ENCODE data around the gene ARID3C. TPM values are rescaled to one million over a fixed set of nuclear protein-coding genes. Genes with fewer than 3 reads are reported as not detected.

The ARID3C gene
- total and polyA plus RNA-seq, 8 donors = not detected

DNA sequence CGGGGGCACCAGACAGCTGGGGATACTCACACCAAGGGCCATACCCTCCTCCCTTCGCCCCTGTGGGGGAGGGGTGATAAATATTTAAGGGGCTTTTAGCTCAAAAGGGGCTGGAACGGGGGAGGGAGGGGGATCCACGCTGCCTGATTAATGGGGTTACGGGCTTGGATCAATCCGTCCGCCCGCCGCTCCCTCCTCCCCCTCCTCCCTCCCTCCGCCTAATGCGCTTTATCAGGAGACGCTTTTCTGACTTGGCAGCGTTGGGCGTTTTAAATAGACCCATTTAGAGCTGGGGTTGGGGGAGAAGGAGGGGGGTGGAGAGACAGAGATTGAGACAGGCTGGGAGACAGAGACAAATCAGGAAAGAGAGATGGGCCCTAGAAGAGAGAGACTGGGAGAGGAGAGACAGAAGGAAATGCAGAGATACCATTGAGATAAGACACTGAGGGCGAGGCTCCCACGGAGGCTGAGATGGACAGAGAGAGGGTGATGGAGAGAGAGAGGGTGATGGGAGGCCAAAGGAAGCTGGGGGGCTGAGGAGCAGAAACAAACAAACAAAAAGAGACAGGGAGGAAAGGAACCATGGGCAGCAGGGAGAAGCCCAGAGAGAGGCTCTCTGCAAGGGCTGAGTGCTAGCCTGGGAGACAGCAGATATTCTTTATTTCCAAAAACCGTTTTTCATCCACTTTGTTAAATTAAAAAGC lies 49.6 kb downstream of the ARID3C start:
- DNase-seq = peak in 1 of 2 donors; percentile 84
- H3K4me3 ChIP-seq = no peak overlapping the region
- intact Hi-C loops (cut with DNase I; ENCODE audit: low total_unique reads) = no loop called here
- TF ChIP-seq CTCF (IDR thresholded peaks at IDR 0.05) (no peak), POLR2A (IDR thresholded peaks at IDR 0.05) (no peak), EP300 (IDR thresholded peaks at IDR 0.05) (no peak), POLR2AphosphoS5 (IDR thresholded peaks at IDR 0.05) (no peak)
- H3K36me3 ChIP-seq = no peaks in the 10 kb centered on the region
- H3K9me3 ChIP-seq = no peaks in the 10 kb centered on the region
- no peak overlapping the region for H3K27ac ChIP-seq
- peaks cover 11 to 31% (median 22%) of the 10 kb centered on the region in 4 donors for H3K4me1 ChIP-seq
- 4 to 11% (median 7%) methylated on average over 16 to 17 of the region's 17 CpGs for WGBS, 5 donors
- H3K27me3 ChIP-seq = peaks cover 0 to 99% (median 62%) of the 10 kb centered on the region in 3 donors

DNA sequence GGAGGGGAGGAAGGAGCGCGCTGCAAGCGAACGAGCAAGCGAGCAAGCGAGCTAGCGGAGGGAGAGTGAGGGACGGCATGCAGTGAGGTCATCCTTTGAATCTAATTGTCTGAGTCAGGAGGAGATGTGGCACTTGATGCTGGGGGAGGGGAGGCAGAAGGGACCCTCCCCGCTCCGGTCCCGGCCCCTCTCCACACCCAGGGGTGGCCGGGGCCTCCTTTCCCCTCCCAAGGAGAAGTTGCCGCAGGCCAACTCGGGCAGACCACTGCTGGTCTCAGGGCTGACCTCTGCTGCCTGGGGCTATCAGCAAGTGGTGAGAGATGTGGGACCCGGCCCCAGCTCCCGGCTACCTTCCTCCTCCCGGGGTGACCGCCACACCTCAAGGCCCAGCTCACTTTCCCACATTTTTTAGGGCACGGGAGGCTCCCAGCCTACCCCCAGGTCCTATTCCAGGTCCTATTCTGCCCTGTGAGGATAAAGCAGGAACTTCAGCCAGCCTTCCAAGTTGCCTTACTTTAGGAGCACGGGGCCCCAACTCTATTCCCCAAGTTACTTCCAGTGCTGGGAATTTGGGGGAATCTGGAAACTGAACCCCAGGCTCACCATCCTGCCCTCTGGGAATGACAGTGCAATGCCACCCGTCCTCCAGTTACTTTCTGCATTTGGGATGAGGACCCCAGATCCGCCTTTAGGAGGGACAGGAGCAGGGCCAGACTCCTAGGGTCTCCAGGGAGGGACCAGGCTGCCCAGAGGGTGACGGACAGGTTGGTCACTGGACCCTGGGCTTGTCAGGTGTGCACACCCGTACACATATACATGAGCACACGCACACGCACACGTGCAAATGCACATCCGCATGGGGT lies 50.4 kb downstream of the ARID3C start:
- WGBS, 5 donors = 10 to 27% (median 12%) methylated on average over 20 to 28 of the region's 28 CpGs
- peak overlapping the region in 1 of 5 donors; percentile 42 for H3K27ac ChIP-seq
- H3K4me3 ChIP-seq = peak overlapping the region; percentile 33 to 47 (median 36)
- intact Hi-C loops (cut with DNase I; ENCODE audit: low total_unique reads) = no loop called here
- TF ChIP-seq EP300 (IDR thresholded peaks at IDR 0.05) (no peak), POLR2AphosphoS5 (IDR thresholded peaks at IDR 0.05) (no peak), POLR2A (IDR thresholded peaks at IDR 0.05) (no peak), CTCF (IDR thresholded peaks at IDR 0.05) (no peak)
- H3K36me3 ChIP-seq = no peaks in the 10 kb centered on the region
- peaks cover 0 to 99% (median 62%) of the 10 kb centered on the region in 3 donors for H3K27me3 ChIP-seq
- H3K9me3 ChIP-seq = no peaks in the 10 kb centered on the region
- H3K4me1 ChIP-seq = peaks cover 11 to 31% (median 22%) of the 10 kb centered on the region in 4 donors
- DNase-seq = peak in 1 of 2 donors; percentile 87

DNA sequence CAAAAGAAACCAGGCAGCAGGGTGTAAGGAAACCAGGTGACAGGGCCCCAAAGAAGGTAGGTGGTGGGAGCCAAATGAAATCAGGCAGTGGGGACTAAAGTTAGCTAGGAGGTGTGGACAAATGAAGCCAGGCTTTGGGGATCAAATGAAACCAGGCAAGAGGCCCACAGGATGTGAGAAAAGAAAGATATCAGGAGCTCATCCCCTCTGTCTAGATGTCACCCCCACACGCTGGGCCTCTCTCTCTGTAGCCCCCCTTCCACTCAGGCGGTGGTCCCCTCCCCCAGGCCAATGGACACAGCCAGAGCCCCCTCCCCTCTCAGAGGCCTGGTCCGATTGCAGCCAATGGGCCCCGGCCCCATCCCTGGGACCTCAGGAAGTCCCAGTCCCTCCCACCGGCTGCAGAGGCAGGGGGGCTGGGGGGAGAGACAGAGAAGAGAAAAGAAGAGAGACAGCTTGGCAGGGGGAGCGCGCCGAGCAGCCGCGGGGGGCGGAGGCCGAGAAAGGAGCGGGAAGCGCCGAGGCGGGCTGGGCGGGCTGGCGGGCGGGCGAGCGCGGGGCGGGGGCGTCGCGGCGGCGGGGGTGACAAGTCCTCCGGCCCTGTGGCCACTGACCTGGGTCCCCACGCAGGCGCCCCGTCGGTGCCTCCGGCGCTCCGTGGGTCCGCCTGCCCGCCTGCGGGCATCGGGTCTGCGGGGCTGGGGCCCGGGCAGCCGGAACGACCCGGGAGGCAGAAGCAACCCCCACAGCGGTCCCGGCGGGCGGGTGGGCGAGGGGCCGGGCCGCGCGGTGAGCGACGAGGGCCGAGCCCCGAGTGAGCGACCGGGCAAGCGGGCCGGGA lies 51.2 kb downstream of the ARID3C start:
- WGBS, 5 donors = 2 to 15% (median 3%) methylated on average over 5 to 62 of the region's 62 CpGs
- peak overlapping the region in 1 of 5 donors; percentile 42 for H3K27ac ChIP-seq
- DNase-seq = peak in 1 of 2 donors; percentile 91
- H3K9me3 ChIP-seq = no peaks in the 10 kb centered on the region
- TF ChIP-seq CTCF (IDR thresholded peaks at IDR 0.05) = no peak
- TF ChIP-seq POLR2A (IDR thresholded peaks at IDR 0.05) = no peak
- no peak for TF ChIP-seq POLR2AphosphoS5 (IDR thresholded peaks at IDR 0.05)
- no peak for TF ChIP-seq EP300 (IDR thresholded peaks at IDR 0.05)
- no peaks in the 10 kb centered on the region for H3K36me3 ChIP-seq
- intact Hi-C loops (cut with DNase I; ENCODE audit: low total_unique reads) = no loop called here
- H3K4me3 ChIP-seq = peak overlapping the region; percentile 33 to 47 (median 36)
- H3K27me3 ChIP-seq = peaks cover 0 to 96% (median 58%) of the 10 kb centered on the region in 3 donors
- H3K4me1 ChIP-seq = peaks cover 11 to 31% (median 22%) of the 10 kb centered on the region in 4 donors
